Measurements from ENCODE around the gene CELF3.
"Not testable (repeated sequence)": the region's sequence is repeated elsewhere in the genome, so short reads cannot be mapped to it uniquely, and the experiment has no call there.

The CELF3 gene

DNA sequence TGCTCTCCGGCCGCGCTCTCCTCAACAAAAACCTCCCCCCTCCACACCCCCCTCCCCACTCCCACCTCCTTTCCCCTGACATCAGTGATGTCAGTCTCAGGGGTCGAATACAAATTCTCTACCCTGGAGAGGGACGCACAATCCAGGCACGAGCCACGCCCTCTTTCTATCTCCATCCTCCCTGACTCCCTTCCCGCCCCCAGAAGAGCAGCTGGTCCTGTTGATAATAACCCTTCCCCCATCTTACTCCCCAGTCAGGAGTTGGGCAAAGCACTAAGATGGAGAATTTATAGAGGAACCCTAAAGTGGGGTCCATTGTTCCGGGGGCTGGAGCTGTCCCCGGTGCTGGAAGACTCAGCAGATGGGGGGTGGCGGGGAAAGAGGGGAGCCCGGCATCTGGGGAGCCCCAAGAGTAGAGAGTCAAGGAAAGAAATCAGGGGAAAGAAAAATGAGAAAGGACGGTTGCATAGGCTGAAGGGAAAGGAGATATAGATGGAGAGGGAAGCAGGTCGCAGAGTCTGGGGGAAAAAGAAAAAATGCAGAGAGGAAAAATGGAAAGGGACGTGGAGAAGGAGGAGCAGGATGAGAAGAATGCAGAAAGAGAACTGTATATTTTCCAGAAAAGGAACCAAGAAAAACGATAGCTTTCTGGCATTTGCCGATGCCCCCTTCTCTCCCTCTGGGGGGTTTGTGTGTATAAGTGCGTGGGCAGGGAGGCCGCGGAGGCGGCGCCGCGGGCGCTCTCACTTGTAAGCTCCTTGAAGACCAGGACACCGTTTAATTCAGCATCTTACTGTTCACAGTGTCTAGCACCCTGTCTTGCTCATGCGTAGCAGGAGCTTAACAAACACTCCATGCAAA is at the start of gene CELF3:
Gene CELF3 (minus strand): TSS at position 33 of the 861 bp plus-strand sequence. CDS start 783 bp downstream, outside the sequence.
- DNase-seq (ENCODE audit: low read depth in 2 of 2), result no peak

DNA sequence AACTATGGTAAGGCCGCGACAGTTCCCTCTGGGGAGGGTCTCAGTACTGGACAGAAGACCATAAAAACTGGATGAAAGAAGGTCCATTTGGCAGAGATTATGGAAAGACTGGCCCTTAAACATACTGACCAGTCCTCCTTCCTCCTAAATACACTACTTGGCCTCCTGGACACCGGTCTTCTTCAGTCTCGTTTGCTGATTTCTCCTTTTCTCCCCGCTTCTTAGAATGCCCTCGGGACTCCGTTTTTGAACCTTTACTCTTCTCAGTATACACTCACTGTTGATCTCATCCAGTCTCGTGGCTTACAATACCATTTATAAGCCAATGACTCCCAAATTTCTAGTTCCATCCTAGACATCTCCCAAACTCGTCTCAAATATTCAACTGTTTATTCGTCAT is 47.4 kb upstream of the CELF3 start:
- DNase-seq (ENCODE audit: low read depth in 2 of 2), result no peak

DNA sequence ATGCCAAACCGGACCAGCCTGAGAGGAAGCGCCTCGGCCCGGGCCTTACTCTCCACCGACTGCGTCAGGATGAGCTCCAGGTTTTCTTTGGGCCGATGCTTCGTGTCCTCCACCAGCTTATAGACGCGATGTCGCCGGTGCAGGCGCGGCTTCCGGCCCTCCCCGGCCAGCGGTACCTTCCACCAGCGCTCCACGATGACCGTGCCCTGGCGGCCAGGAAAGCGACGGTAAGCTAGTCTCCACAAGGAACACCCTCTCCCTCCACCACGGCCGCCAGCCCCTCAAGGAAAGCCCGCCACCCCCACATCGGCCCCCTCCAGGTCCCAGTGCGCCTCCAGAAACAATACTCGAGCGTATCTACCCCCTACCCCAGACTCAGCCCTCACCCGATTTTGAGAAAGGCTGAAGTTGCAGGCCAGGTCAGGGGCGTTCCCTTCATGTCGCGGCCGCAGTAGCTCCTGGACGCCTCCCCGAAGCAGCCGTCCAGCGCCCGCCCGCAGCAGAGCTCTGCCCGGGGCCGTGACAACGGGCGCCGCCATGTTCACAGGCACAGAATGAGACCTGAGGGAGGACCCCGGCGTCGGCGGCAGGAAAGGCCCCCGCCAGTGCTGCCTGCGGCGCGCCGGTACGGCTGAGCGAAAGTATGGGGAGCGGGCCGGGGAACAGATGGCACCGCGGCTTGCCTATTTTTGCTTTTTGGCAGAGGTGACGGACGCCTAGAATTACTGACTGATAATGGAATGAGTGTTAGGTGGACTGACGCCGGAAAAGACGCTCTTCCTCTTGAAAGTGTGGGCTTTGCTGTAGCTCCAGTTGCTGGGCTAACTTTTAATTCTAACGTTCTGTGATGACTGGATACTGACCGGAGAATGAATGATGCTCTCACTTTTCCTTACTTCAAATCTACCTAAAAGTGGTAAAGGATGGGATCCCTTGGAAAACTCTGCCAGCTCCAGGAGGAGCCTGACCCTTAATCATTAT is 46.6 kb upstream of the CELF3 start, which contains the start of gene MRPL9:
Gene MRPL9 (minus strand): TSS at position 556 of the 981 bp plus-strand sequence. CDS start 17 bp downstream, at position 539.
- peak; percentile 63 to 73 for DNase-seq (ENCODE audit: low read depth in 2 of 2)

DNA sequence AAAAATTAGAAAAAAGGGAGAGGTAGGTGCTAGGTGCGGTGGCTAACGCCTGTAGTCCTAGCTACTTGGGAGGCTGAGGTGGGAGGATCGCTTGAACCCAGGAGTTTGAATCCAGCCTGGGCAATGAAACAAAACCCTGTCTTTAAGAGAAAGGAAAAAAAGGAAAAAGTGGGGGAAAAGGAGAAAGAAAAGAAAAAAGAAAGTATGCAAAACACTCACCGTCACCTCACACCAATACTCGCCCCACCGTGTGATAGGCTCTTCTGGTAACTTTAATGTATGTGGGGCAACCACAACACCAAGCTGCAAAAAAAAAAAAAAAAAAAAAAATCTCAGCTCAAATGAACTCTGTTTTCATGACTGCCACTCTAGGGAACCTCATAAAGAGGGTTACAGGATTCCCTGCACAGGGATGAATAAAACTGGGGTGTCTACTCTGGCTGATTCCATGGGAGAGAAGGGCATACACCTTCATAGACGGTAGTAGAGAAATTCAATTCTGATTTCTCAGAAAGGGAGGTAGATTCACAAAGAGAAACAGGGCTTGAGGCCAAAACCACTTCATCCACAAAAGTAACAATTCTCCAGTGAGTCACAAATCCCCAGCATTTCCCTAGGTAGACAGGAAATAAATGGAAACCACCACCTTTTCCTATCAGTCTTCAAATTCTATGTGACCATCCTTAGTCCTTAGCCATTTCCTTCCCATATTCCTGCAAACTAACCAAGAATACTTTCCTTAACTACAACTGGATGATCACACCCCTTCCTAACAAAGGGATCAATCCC is 44.2 kb upstream of the CELF3 start:
- DNase-seq (ENCODE audit: low read depth in 2 of 2), result no peak

DNA sequence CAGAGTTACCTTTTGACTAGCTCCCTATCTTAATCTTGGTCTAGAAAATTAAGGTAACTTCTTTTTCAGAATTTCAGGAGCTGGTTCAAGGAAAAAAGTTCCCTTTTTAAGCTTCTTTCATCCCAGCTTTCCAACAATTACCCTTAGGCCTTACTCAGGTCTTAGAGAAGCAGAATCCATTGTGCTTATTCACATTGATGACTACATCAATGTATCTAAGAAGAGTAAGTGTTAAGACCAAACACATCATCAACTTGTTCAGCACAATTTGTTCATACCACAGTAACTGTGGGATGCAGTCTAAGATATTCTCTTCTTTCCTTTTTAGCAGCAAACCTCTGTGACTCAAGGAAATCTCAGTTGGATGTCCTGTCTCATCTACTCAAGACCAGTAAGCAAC is 42.6 kb upstream of the CELF3 start:
- DNase-seq (ENCODE audit: low read depth in 2 of 2), result no peak

DNA sequence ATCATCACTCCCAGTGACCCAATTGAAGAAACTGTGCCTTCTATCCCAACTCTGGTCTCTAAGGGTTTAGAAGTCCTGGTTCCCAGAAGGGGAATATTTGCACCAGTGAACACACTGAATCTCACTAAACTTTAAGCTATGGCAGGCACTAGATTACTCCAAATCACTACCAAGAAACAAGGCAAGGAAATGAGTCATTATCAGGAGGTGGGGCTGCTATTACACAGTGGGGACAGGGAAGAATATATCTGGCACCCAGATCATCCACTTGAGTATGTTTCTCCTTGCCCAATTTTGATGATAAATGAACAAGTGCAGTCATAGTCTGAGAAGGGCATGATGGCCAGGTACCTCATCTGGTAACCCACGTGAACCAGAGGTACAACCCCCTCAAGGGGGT is 39.7 kb upstream of the CELF3 start:
- no peak for DNase-seq (ENCODE audit: low read depth in 2 of 2)

DNA sequence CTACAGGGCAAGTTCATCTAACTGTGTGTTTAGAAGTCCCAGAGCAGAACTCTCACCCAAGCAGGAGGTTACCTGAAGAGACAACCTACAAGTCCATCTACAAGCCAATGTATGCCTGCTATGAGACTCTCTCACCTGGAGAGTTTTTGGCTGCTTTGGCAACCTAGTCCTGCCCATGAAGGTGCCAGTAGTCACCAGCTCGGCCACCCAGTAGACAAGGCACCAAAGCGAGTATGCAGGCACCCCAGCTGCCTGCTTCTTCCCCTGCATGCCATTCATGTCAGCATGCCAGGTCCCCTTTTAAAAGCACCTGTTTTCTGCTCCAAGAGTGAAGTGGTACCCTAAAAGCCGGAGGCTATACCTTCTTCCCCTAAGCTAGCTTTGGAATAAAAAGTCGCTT is 24.9 kb upstream of the CELF3 start:
- no peak for DNase-seq (ENCODE audit: low read depth in 2 of 2)

DNA sequence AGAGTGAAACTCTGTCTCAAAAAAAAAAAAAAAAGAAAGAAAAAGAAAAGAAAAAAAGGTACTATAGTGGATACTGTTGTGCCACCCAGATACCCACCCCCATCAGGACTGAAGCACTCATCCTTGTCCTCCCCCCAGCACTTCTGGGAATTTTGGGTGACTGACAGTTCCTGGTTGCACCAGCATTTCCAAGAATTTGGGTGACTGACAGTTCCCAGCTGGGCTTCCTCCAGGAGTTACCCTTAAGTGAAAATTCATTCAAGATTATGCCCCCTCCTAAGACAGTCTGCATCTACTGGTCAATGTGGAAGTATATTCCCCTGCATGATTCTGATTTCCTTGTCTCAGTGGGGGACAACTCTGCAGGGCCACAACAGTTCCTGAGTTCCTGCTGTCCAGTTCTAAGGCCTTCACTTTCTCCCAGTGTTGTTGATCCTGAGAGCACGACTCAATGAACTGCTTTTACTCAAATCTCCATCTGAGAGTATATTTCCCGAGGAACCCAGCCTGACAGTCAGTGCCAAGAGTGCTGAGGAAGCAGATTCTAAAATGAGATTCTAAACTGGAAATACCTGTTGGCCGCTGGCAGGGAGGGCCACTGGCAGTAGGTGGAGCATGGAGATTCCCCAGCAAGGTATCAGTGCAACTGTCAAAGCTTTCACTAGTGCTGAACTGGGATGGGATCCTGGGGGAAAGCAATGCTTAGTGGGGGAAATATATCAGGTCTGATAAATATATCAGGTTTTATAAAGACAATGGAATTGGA is 23.2 kb upstream of the CELF3 start:
- no peak for DNase-seq (ENCODE audit: low read depth in 2 of 2)

DNA sequence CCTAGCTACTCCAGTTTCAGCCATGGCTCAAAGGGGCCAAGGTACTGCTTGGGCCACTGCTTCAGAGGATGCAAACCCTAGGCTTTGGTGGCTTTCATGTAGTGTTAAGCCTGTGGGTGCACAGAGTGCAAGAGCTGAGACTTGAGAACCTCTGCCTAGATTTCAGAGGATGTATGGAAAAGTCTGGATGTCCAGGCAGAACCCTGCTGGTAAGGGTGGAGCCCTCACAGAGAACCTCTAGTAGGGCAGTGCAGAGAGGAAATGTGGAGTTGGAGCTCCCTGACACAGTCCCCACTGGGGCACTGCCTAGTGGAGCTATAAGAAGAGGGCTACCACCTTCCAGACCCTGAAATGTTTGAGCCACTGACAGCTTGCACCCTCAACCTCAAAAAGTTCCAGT is 20.9 kb upstream of the CELF3 start:
- no peak for DNase-seq (ENCODE audit: low read depth in 2 of 2)

DNA sequence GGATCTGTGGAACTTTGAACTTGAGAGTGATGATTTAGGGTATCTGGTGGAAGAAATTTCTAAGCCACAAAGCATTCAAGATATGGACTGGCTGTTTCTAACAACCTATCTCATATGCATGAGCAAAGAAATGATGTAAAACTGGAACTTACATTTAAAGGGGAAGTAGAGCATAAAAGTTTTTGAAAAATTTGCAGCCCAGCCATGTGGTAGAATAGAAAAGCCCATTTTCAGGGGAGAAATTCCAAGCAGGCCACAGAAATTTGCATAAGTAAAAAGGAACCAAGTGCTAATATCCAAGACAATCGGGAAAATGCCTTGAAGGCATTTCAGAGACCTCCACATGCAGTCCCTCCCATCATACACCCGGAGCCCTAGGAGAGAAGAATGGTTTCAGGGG is 20.4 kb upstream of the CELF3 start:
- DNase-seq (ENCODE audit: low read depth in 2 of 2), result no peak

DNA sequence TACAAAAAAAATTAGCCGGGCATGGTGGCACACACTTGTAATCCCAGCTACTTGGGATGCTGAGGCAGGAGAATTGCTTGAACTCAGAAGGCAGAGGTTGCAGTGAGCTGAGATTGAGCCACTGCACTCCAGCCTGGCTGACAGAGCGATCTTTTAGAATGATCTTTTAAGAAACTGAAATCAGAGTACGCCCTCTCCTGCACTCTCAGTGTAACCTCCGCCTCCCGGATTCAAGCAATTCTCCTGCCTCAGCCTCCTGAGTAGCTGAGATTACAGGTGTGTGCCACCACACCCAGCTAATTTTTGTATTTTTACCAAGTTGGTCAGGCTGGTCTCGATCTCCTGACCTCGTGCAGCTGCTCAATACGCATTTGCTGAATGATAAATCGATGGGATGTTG is 17.4 kb upstream of the CELF3 start:
- DNase-seq (ENCODE audit: low read depth in 2 of 2), result not testable (repeated sequence)

DNA sequence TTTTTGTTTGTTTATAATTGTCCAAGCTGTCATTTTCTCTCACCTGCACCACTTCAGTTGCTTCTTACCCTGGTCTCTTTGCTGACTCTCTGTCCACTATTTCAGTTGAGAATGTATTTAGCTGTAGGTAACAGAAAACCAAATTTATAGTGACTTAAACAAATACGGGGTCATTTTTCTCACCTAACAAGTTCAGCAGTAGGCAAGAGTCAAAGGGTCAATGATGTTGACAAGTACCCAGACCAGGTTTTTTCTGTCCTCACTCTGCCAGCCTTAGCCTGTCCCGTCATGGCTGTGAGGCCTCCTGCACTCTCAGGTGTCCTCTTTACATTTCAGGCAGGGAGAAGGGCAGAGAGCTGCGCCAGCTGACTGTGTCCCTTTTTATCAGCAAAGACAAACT is 16.5 kb upstream of the CELF3 start:
- no peak for DNase-seq (ENCODE audit: low read depth in 2 of 2)

DNA sequence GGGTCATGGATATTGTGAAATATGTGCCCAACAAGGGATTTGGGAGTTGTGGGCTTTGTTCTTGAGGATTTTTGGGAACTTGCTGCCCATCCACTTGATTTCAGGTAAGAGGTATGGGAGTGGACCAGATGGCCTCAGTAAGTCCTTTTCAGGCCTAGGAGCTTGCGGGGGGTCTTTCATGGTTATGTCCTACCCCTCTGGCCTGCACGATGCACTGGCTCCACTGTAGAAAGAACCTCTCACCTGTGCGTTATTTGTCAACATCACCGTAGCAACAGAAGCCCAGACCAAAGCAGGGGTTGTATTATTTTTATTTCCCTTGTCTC is 13.3 kb upstream of the CELF3 start:
- no peak for DNase-seq (ENCODE audit: low read depth in 2 of 2)

DNA sequence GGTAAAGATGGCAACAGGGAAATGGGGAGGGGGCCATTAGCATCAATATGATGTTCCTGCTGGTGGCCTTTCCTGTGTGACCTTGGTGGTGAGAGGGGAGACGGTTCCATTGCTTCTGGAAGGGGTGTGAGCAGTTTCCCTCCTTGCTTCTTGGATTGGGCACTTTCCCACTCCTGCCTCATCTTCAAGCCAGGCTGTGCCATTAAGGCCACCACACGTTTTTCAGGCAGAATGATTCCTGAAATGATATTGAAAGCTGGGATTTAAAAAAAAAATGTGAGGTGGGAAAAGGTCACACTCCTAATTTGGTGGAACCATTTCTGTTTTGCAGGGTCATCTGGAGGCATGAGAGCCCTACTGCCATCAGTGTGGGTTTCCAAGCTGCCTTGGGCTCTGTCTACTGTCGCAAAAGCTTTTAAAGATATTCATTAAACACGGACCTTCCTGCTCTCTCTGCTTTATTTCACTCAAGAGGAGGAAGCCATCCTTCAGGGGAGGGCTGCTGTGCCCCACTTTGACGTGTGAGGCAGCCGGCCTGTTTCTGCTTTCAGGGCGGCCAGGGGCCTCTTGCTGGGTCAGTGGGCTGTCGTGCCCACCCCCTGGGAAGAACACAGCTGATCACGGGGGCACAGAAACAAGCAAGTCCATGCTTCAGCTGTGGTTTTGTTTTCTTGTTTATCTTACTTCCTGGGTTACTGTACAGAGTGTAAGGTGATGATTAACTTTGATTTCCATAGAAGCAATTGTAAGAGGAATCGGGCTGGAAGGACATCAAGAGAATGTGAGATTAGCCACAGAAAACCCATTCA is 12.8 kb upstream of the CELF3 start:
- no peak for DNase-seq (ENCODE audit: low read depth in 2 of 2)

DNA sequence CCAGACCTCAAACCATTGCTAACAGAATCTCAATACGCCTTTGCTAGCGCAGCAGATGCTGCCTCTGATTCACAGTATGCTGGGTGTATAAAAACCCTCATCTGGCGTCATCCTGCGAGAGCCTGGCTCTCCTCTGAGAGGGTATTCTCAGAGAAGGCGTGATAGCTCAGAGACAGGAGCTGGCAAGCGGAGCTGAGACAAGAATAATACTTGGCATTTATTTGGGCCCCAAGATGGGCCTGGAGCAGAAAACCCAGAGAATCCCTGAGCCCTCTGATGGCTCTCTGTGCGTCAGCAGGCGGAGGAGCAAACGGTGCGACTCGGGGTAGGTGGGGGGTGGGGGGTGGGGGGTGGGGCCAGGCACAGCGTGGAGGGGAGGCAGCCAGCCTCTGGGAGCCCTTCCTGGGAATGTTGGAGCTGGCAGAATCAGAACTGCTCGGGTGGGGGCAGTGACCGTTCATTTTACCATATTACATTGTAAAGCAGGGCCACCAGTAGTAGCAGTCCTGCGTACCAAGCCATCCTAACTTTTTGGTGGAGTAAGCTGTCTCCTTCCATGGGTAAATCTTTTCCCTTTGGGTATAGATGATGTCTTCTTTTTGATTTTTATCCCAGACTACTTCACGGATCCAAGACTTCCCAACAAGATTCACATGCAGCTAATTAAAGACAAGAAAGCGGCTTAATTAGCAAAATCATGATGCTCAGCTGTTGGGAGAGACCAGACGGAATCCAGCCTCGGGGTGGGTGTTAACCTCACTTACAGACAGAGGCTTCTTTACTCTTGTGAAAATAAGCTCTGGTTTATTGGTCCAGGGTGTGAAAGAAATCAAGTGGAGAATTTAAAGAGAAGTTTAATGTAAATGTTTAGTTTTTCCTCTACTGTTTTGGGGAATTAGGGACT is 11.8 kb upstream of the CELF3 start:
- DNase-seq (ENCODE audit: low read depth in 2 of 2), result no peak

DNA sequence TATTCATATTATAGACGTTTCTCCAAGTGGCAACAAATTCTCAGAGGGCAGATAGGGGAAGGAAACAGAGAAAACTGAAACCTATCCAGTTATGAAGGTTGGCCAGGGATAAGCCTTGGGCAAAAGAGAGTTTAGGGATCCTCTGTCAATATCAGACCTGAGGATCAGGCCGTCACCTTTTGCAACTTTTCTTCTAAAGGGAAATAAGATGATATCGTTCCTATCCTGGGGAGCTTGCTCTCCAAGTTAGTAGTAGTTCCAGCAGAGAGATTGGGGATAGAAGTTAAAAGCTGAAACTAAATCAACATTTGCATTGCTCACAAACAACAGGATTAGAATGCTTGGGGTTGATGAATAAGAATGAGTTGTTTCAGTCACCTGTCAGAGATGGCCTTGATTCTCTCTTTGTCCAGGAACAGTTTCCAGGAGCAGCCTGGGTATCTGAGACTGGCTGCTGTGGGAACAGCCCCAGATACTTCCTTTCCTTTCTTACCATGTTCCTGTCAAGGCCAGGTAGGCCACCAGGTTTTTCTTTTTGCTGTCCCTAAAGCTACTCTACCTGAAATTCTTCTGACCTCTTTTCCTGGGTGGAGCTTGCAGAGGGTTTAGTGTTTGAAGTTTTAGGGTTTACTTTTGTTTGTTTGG is 7.2 kb upstream of the CELF3 start:
- no peak for DNase-seq (ENCODE audit: low read depth in 2 of 2)

DNA sequence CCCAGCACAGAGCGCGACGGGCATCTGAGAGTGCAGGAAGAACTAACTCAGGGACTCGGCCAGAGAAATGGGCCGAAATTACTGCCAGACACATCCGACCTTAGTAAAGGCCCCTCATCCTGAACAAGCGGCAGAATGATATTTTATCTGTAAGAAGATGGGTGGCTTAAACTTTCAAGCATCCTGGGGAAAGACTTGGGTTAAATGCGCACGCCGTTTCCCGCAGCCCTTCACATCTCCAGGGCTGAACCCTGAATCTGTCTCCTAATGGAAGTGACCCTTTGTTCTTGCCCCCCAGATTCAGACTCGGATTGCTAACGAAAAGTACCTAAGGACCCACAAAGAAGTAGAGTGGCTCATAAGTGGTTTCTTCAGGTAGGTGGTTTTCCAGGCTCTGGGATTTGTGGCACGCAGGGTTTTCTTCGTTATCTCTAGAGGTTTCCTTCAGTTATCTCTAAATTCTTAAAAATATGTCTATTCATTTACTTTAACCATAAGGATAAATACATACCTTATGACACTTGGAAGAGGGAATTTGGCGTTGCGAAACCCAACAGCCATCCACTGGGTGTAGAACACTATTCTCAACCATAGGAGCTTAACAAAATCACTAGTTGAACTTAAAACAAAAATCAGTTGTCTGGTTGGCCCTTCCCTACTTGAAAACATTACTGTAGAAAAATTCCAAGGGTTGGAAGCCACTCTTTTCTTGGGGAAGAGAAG is 5.3 kb upstream of the CELF3 start:
- DNase-seq (ENCODE audit: low read depth in 2 of 2), result no peak
